NCI-H1105 (cell line): ENCODE results near the gene DPYSL5.

Experiments
- DNase-seq: peaks from one replicate; lab custom pipeline; 2025; lab: John Stamatoyannopoulos, UW

Gene DPYSL5

DNA sequence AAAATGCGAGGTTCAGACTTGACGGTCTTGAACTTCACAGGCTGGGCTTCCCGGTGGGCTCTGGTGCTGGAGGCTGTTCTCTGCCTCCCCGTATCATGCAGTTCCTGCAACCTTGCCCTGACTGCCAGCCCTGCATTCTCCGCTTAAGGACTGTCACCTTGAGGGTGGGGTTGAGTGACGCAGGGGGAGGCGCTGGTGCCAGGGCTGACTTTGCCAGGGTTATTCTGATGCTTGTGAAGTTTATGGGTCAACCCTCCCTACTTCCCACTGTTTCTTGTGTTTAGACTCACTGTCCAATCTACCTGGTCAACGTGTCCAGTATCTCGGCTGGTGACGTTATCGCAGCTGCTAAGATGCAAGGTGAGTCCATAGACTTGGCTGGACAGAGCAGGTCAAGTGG lies 85.0 kb downstream of the DPYSL5 start:
- DNase-seq, result no peak

DNA sequence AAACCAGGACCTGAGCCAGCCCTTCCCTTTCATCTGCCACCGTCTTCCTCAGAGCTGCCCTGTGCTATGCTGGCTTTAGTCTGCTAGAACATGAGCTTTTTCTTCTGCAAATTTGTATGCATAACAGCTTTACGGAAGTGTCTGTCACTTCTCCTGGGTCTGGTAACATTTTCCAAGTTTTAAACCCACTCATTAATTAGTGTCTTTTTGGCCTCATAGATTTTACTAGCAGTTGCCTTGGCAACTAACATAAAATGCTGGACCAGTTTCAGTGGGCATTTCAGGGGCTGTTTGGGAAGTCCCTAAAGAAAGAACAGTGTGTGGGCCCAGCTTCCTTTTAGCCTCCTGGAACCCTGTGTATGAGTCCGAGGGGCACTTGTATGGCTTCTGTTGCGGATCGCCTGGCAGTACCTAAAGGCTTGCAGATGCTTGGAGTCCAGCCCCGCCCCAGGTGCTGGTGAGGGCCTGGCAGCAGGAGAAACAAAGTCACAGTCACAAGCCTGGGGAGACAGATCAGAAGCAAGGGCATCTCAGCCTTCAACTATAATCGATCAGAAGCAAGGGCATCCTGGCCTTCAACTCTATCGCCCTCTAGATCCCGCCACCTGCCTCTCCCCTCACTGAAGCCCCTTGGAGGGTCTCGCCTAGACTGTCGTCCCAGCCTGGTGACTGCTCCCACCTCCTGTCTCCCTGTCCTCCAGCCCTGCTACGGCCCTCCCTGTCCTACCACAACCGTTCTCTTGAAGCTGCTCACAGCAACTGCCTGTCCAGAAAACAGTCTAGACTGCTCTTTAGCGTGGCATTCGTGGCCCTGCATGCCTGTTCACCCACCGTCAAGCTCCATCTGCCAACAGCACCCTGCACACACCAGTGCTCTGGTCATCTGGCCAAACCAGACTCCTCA lies 85.8 kb downstream of the DPYSL5 start:
- DNase-seq, result no peak

DNA sequence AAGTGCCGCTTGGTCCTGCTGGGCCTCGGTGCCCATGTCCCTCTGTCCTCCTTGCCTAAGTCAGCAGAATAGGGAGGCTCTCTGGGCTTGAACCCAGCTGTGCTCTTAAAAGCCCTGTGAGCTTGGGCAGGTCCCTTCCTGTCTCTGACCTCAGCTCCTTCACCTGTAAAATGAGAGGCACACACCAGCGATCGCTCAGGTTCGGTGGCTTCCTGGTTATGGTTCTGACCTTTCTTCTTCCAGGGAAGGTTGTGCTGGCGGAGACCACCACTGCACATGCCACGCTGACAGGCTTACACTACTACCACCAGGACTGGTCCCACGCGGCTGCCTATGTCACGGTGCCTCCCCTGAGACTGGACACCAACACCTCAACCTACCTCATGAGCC lies 86.4 kb downstream of the DPYSL5 start:
- no peak for DNase-seq

DNA sequence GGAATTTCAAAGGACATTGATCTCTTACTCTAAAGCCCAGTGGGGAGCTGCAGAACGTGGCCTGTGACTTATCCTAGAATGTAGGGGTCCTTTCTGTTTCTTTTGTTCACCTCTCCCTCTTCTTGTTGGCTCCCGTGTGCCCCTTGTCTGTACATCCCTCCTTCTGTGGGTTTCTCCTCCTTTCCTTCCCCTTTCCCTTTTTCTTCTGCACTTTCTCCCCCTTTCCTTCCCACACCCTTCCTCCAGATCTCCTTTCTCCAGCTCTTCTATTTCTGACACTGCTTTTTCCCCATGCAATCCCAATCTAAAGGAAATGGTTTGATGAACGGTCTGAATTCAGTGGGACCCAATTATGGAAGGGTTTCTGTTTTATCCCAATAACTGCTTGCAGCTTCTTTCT lies 87.1 kb downstream of the DPYSL5 start:
- DNase-seq, result no peak

DNA sequence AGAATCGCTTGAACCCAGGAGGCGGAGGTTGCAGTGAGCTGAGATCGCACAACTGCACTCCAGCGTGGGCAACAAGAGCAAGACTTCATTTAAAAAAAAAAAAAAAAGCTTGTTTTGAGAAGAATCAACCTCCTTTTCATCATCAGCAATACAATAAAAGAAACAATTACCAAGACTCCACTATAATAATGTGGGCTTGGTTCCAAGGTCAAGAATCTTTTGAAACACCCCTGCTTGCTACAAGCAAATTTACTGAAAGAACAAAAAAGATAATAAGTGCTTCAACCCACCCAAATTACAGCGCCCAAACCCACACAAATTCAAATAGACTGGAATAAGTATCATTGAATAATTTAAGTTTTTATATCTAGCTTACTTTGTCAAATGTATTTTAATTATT lies 88.9 kb downstream of the DPYSL5 start:
- no peak for DNase-seq

DNA sequence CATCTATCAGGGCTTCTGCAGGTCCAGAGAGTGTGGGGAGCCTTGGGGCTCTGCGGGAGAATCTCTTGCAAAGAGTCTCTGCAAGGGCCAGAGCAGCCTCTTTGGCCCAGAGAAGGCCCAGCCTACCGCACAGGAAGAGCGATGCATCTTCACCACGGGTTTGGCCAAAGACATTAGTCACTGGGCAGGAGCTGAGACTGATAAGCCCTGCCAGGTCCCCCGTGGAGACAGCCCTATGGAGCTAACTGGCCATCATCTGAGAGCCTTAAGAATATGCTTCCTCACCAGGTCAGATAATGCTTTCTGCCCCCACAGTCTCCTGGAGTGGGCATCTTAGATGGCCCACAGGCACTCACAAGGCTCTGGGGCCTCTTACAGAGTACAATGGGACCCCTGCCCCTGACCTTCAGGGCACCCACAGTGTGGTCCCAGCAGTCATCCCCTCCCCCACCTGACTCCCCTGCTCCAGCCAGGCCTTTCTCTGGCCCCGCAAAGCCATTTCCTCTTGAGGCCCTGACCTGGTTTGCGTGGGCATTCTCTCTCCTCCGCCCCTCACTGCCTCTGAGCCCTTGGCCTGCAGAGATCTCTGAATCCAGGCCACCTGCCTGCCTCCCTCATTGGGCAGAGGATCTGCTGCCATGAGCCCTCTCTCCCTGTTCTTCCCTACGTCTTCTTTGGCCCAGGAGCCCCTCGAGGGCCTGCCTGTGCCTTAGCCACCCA lies 90.6 kb downstream of the DPYSL5 start:
- no peak for DNase-seq

DNA sequence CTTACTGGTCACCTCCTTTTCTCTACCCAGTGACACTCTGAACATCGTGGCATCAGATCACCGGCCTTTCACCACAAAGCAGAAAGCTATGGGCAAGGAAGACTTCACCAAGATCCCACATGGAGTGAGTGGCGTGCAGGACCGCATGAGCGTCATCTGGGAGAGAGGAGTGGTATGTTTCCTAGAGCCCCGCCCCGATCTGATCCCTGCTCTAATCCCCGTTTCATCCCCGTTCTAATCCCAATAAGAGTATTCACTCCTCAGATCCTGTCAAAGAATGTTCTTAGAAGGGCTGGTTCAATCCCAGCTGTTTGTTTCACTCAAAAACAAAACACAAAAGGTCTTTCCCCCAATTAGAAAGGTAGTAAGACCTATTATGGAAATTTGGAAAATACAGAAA lies 92.1 kb downstream of the DPYSL5 start:
- DNase-seq, result no peak

DNA sequence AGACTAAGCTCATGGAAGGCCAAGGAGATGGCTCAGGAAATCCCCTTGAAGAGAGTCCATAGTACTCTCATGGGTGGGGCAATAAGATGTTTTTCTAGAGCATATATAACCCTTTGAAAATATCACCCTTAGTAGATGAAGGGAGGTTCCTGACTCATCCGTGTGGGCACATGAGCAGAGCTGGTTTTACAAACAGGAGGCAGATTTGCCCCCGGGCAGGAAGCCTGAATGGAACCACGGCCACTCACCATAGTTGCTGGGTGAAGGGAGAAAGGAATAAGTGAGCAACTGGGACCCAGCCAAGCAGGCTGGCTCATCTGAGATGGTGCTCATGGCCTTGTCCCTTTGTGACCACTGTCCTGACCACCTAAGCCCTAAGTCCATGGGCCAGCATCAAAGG lies 93.6 kb downstream of the DPYSL5 start:
- DNase-seq, result no peak

DNA sequence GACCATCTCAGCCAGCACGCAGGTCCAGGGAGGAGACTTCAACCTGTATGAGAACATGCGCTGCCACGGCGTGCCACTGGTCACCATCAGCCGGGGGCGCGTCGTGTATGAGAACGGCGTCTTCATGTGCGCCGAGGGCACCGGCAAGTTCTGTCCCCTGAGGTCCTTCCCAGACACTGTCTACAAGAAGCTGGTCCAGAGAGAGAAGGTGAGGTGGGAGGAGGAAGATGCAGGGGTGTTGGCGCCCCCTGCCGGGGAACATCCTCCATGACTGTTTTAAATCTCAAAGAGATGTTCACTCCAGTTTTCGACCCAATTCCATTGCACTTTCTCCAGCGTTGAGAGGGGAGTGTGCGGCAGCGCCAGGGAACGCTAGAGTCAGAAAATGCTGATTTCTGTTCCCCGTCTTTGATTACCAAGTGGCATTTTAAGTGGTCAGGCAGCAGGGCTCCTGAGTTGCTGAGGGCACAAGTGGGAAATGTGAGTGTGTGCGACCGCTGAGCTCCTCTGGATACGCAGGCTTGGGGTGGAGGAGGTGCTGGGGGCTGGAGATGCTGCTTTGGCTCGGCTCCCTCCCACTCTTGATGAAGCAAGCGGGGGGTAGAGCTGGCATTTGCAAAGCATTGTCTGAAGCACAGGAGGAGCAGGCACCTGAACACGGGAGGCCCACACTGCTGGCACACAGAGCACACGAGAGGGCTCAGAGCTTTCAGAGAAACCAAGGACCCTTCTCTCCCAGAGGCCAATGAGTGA lies 94.8 kb downstream of the DPYSL5 start:
- no peak for DNase-seq

DNA sequence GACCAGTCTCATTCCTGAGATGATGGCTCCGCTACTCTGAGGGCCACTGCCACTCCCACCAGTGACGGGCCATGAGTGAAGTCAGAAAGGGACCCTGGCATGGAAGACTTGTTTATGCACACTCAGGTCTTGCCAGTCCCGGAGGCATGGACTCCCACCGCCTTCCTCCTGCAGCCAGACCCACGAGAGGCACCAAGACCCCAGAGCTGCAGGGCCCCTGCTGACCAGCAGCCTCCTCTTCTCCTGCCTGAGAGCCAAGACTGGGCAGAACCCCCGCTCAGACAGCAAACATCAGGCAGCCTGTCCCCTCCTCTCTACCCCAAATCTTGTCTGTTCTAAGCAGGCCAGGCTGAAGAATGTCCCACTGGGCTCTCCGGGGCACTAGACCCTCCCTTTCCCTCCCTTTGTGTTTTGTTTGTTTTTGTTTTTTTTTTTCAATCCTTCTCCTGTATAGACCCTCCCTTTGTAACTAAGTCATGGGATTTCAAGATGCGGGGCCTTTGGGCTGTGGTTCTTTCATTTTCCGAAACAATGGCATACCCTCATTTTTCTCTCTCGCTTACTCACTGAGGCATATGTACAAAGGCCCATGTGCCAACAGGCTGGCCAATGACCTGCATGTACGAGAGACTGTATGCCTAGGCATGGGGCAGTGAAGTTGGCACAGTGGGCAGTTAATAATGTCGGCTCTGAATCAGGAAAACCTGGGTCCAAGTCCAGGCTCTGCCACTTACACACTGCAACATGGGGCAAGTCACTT lies 98.2 kb downstream of the DPYSL5 start:
- no peak for DNase-seq

DNA sequence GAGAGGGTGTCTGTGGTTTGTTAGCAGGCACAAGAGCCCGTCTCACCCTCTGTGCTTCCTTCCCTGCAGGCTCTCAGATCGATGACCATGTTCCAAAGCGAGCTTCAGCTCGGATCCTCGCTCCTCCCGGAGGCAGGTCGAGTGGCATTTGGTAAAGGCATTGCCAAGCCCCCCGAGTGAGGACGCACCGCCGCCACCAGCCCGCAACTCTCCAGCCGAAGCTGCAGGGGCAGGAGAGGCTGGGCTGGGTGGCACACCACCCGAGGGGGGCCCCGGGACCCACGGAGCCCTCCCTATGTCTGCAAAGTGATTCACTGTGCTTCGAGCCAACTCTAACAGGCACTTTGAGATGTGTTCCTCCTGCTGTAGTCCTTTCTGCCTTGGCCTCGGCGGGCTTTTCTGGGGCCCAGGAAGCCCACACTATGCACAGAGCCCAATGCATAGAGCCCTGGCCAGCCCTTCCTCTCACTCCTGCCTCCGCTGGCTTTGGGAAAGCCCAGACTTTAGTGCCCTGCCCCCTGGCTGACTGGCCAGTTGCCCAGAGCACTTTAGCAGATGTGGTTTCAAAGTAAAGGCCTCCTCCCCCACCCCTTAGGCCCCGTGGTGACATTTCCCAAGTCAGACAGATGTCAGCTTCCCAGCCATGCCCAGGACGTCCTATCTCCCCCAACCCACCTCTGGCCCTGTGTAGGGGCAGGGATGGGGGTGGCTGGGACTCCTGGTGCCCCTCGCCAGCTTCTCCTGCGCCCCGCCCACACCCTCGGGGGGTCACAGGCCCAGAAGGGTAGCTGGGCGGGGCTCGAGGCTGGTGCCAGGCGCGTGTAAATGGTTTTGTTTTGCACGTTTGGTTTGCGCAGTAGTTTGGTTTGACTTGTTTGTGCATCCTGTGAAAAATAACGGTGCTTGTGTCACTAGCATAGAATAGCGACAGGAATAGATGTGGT lies 99.2 kb downstream of the DPYSL5 start:
- DNase-seq, result no peak

DNA sequence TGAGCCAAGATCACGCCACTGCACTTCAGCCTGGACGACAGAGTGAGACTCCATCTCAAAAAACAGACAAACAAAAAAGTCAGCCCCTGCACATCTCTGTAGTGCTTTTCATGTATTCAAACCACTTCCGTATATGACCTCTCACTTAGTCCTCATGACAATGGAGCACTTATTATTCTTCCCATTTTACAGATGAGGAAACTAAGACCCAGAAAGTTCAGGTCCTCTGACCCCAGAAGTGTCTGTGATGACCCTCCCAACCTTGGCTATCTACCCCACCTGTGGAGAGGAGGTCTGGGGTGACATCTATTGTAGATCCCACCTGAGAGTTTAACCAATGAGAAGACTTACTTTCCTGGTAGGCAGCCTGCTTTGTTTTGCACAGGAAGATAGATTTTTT lies 100.9 kb downstream of the DPYSL5 start:
- DNase-seq, result no peak

DNA sequence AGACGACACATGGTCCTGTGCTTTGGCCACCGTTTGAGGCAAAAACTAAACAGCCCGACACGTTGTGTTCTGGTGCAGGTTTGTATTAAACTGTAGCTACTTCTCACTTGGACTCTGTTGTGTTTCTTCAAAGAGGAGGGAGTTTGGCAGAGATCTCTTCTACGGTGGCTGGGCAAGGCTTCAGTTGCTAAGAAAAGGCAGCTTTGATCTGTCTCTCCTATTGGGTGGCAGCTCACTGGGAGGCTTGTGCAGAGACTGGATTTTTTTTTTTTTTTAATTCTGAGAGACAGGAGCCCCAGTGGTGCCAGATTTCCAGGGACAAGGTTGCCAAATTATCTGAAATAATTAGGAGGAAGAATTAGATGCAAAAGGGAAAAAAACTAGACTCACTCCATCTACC lies 102.3 kb downstream of the DPYSL5 start:
- DNase-seq, result no peak

DNA sequence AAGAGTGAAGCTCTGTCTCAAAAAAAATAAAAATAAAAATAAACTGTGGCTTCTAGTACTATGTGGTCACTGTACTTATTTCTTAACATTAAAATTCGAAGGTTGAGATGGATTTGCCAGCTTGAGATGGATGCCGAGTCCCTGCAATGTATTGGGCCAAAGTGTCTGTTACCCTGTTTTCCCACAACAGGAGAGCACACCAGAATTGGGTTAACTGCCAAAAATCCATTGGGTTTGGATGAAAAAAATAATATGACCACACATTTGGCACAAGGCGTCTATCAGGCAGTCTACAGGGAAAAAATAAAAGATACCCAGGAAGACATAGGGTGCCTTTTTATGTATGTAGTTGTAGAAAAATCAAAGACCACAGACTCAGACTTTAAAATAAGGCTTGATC lies 103.3 kb downstream of the DPYSL5 start:
- no peak for DNase-seq

DNA sequence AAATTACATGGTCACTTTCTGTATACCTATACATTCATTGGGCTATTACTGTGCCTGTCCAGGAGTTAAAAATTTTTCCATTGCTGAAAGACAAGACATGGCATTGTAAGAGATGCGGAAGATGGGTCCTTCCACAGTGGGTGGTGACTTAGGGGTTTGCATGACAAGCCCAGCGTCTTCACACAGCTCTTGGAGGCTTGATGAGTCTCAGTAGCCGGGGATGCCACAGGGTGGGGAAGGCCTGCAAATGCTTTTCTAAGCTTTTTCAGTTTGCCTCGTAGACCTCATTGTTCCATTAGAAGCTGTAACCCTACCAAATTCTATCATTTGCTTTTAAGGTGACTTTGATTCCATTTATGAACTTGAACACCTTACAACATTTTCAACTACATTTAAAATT lies 104.4 kb downstream of the DPYSL5 start:
- DNase-seq, result no peak

DNA sequence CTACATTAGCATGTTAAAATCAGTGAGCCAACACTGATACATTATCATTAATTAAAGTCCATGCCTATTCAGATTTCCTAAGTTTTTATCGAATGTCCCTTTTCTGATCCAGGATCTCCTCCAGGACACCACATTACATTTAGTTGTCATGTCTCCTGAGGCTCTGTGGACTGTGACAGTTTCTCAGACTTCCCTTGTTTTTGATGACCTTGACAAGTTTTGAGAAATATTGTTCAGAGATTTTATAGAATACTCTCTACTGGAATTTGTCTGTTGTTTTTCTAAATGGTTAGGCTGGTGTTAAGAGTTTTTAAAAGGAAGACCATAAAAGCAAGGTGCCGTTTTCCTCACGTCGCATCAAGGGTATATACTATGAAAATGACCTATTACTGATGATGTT lies 106.2 kb downstream of the DPYSL5 start:
- no peak for DNase-seq

DNA sequence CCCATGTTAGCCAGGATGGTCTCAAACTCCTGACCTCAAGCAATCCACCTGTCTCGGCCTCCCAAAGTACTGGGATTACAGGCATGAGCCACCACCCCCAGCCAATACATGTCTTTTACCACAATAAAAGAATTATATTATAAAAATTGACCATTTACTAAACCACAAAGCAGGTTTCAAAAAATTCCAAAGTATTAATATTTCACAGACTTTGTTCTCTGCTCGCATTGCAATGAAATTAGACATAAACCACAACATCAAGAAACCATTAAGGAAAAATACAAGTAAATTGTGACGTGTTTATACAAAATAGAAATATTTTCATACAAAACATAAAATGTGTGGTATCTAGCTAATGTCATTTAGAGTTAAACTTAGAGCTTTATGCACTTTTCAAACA lies 109.1 kb downstream of the DPYSL5 start:
- no peak for DNase-seq

DNA sequence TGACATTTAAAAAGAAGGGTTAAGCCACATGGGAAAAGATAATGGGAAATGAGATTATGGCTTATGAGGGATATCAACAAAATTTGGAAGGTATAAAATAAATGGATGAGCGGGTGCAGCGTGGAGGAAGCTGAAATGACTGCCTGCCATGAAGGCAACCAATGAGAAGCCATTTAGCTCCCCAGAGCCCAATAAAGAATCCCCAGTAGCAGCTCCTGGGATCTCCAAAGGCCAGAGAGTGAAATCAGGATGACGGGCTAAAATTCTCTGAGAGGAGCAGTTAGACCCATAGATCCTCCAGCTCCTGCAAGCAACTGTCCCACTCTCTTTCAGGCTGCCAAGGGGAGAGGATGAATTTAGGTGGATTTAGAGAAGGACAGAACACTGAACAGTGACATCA lies 109.6 kb downstream of the DPYSL5 start:
- no peak for DNase-seq

DNA sequence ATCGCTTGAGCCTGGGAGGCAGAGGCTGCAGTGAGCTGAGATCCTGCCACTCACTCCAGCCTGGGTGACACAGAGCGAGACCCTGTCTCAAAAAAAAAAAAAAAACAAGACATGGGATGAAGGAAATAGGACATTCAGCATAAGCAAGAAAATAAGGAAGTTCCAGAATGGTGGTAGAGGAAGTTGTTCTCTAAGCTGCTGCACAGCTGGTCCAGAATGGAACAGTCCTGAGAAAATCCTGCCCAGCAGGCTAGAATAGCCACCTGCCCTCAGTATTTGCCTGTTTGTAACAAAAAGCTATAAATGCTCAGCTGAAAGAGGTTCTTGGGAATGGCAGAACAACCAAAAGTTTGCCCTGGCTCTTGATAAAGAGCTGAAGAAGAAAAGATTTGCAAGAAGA lies 111.4 kb downstream of the DPYSL5 start:
- no peak for DNase-seq

DNA sequence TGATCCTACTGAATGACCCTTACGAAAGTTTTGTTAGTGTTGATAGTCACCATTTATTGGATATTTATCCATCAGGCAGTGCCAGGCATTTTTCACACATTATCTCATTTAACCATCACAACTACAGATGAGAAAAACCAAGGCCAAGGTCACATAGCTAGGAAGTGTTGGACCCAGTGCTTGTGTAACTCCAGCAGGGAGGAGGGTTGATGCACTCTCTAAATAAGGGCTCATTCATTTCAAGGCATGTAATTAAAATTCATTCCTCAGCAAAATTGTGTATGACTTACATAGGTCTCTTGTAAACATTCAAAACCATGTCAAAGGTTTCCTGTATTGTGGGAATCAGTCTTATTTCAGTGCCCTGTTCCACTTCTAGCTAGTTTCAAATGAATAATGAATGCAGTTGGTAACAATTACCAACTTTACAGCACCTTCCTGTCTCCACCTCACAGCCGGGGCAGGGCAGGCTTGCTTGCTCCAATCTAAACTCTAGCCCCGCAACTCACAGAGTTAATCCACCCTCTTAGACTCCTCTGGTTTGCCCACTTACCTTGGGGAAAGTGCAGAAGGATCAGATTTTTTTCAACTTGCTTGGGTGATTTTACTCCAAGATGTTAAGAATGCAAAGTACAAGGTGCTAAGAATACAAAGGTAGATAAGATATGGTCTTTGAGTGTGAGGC lies 116.7 kb downstream of the DPYSL5 start:
- no peak for DNase-seq
